BE2C (cell line): Measurements from ENCODE around the gene CLASP1.
A peak's percentile ranks its signal among the peaks of the same experiment; 100 is the strongest.

Experiments
- DNase-seq: peaks from one replicate; pipeline ENCODE4 v3.0.0-alpha.2; 2020
- H3K27me3 ChIP-seq: fragments of 250-450 bp; sonication (Bioruptor Pico); 2 replicates; pipeline ENCODE4 v1.5.1; 2020; ENCODE audit warnings: mild to moderate bottlenecking
- H3K36me3 ChIP-seq: fragments of 250-450 bp; sonication (Bioruptor Pico); 2 replicates; pipeline ENCODE4 v1.5.1; 2020; ENCODE audit warnings: mild to moderate bottlenecking
- H3K4me1 ChIP-seq: fragments of 250-450 bp; sonication (Bioruptor Pico); 2 replicates; pipeline ENCODE4 v1.5.1; 2020
- H3K4me3 ChIP-seq: 2 replicates; pipeline ENCODE4 v1.5.1; 2011; ENCODE audit warnings: low read depth, low read length
- H3K9me3 ChIP-seq: fragments of 250-450 bp; sonication (Bioruptor Pico); 2 replicates; pipeline ENCODE4 v1.5.1; 2020
- CTCF ChIP-seq: IDR thresholded peaks from 2 replicates; pipeline ENCODE4 v1.5.1; 2012; ENCODE audit warnings: mild to moderate bottlenecking, low read depth, low read length

Gene CLASP1

GRCh38 chr2:121387591-121388325 is 261.5 kb downstream of the CLASP1 start:
- peaks cover 5% of the 10 kb centered on the region; the same call in 1 of the 2 replicates for H3K36me3 ChIP-seq
- no peak for DNase-seq
- H3K4me3 ChIP-seq: no peak overlapping the region

DNA sequence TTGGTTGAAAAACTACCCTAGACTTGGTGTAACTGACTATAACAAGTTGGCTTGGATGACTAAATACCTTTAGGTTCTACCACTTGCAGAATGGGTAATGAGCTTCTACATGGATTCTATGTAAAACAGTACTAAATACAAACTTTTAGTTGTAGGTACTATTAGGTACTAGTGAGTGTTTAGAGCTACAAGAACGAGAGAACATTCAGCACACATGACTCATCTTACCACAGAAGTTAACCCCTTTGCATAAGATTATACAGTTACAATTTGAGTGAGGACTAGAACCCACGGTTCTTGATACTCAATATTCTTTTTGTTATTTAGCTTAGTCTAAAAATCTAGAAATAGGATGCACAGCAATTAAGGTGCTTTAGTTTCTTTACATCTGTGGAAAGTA is 262.6 kb downstream of the CLASP1 start:
- no peaks in the 10 kb centered on the region for H3K4me1 ChIP-seq
- H3K9me3 ChIP-seq: no peaks in the 10 kb centered on the region
- H3K27me3 ChIP-seq: no peaks in the 10 kb centered on the region
- peaks cover 5% of the 10 kb centered on the region; the same call in 1 of the 2 replicates for H3K36me3 ChIP-seq
- no peak for TF ChIP-seq CTCF
- no peak for DNase-seq
- no peak overlapping the region for H3K4me3 ChIP-seq

More at GRCh38 chr2:121387591-121388325, 261.5 kb downstream of the CLASP1 start:
- no peaks in the 10 kb centered on the region for H3K9me3 ChIP-seq
- no peak for TF ChIP-seq CTCF
- no peaks in the 10 kb centered on the region for H3K4me1 ChIP-seq
- H3K27me3 ChIP-seq: no peaks in the 10 kb centered on the region

GRCh38 chr2:121386102-121386501 is 263.2 kb downstream of the CLASP1 start:
- peaks cover 5% of the 10 kb centered on the region; the same call in 1 of the 2 replicates for H3K36me3 ChIP-seq

DNA sequence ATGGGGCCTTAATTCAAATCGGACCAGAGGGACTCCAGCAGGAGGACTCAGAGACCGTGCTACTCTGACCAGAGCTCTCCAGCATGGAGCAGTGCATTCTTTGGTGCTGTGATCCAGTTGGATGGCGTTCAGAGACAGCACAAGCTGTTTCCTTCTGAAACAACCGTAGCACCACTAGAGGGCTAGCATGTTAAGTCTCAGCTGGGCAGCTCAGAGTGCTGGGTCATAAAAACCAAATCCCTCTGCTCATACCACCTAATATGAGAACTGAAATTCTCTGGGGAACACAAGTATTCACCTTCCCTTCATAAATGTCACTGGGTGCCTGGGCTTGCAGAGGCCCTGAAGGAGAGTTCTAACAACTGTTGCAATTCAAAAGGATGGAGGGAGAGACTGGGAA is 266.5 kb downstream of the CLASP1 start:
- DNase-seq: no peak
- 0 out of 2 replicates have a peak, but pooled peaks have one; percentile 7 for TF ChIP-seq CTCF
- peaks cover 5% of the 10 kb centered on the region; the same call in 1 of the 2 replicates for H3K36me3 ChIP-seq

More at GRCh38 chr2:121386102-121386501, 263.2 kb downstream of the CLASP1 start:
- no peak for DNase-seq
- H3K9me3 ChIP-seq: no peaks in the 10 kb centered on the region
- H3K4me1 ChIP-seq: no peaks in the 10 kb centered on the region
- TF ChIP-seq CTCF: no peak
- H3K27me3 ChIP-seq: no peaks in the 10 kb centered on the region
- H3K4me3 ChIP-seq: no peak overlapping the region

DNA sequence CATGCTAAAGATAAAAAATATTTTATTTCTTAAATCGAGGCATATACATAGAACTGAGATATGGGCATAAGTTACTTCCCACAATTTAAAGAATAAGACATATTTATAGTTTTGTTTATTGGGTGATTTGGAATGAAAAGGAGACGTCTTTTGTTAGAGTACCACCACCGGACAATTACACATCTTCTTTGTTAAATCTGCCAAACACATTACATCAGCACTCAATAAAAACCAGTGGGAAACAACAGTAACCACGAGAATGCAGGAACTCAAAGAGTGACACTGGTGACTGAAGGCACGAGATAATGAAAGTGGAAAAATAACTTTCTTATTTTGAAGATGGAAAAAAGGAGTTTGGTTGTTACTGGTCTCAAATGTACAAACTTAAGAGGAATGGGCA is 271.6 kb downstream of the CLASP1 start:
- no peak for TF ChIP-seq CTCF
- Histone ChIP-seq H3K9me3 (no peaks in the 10 kb centered on the region), H3K27me3 (no peaks in the 10 kb centered on the region), H3K4me3 (no peak overlapping the region), H3K4me1 (no peaks in the 10 kb centered on the region), H3K36me3 (peaks cover 2% of the 10 kb centered on the region)
- DNase-seq: no peak

More for the DNA sequence above, 266.5 kb downstream of the CLASP1 start:
- H3K4me1 ChIP-seq: no peaks in the 10 kb centered on the region
- H3K27me3 ChIP-seq: no peaks in the 10 kb centered on the region
- H3K4me3 ChIP-seq: no peak overlapping the region
- H3K9me3 ChIP-seq: no peaks in the 10 kb centered on the region

- TF ChIP-seq CTCF: no peak
- no peaks in the 10 kb centered on the region for H3K27me3 ChIP-seq
- H3K4me1 ChIP-seq: no peaks in the 10 kb centered on the region
- no peak overlapping the region for H3K4me3 ChIP-seq
- peaks cover 2% of the 10 kb centered on the region for H3K36me3 ChIP-seq
- no peaks in the 10 kb centered on the region for H3K9me3 ChIP-seq
- no peak for DNase-seq
Measured at GRCh38 chr2:121376535-121377250, 272.6 kb downstream of the CLASP1 start.
